Brain pericyte (primary cell): ENCODE data around the gene HBM.
"Not testable (repeated sequence)": the region's sequence is repeated elsewhere in the genome, so short reads cannot be mapped to it uniquely, and the experiment has no call there.

Experiments
- DNase-seq: peaks from one replicate; pipeline ENCODE4 v3.0.0-alpha.2; 2012; ENCODE audit warnings: low read depth, low spot score

Gene HBM

GRCh38 chr16:169014-169413 lies 3.2 kb downstream of the HBM start:
- no peak for DNase-seq

- DNase-seq, result not testable (repeated sequence)
These were observed 4.3 kb downstream of the HBM start for GRCh38 chr16:170088-170507.

- no peak for DNase-seq
These were observed 5.0 kb downstream of the HBM start for GRCh38 chr16:170788-171187.

GRCh38 chr16:172374-172941 lies 6.7 kb downstream of the HBM start, which contains the start of gene HBA2:
Gene HBA2 (plus strand): TSS chr16:172876. CDS start chr16:172913, 37 bp downstream.
- not testable (repeated sequence) for DNase-seq

GRCh38 chr16:173211-173854 lies 7.6 kb downstream of the HBM start:
- not testable (repeated sequence) for DNase-seq

- not testable (repeated sequence) for DNase-seq
These were observed 8.4 kb downstream of the HBM start for GRCh38 chr16:173928-174769.

GRCh38 chr16:175011-175949 lies 9.5 kb downstream of the HBM start:
- DNase-seq, result no peak

- not testable (repeated sequence) for DNase-seq
These were observed 10.2 kb downstream of the HBM start for GRCh38 chr16:176006-176405.

GRCh38 chr16:176477-177382 lies 11.0 kb downstream of the HBM start, which contains the start of gene HBA1:
Gene HBA1 (plus strand): TSS chr16:176680. CDS start chr16:176717, 37 bp downstream.
- DNase-seq, result not testable (repeated sequence)

GRCh38 chr16:177394-177822 lies 11.6 kb downstream of the HBM start:
- no peak for DNase-seq

- DNase-seq, result no peak
These were observed 12.3 kb downstream of the HBM start for GRCh38 chr16:177981-178667.

GRCh38 chr16:178668-179015 lies 12.9 kb downstream of the HBM start:
- DNase-seq, result no peak

GRCh38 chr16:179211-180092 lies 13.7 kb downstream of the HBM start:
- DNase-seq, result no peak

- DNase-seq, result no peak
These were observed 14.4 kb downstream of the HBM start, which contains the start of gene HBQ1 for GRCh38 chr16:180101-180675. Gene HBQ1 (plus strand): TSS chr16:180459. CDS start chr16:180487, 28 bp downstream.

GRCh38 chr16:180681-181564 lies 15.1 kb downstream of the HBM start:
- no peak for DNase-seq

- DNase-seq, result no peak
These were observed 15.8 kb downstream of the HBM start for GRCh38 chr16:181565-182021.

GRCh38 chr16:183005-183404 lies 17.2 kb downstream of the HBM start:
- no peak for DNase-seq
